Measurements from ENCODE around the gene ATRNL1.

The ATRNL1 gene

GRCh38 chr10:115975506-115975905 is 882.3 kb downstream of the ATRNL1 start:
- in situ Hi-C loops (cut with MboI; ENCODE audit: low sequenced_read_pairs, unreplicated experiment) = no loop called here
- no peak for DNase-seq (ENCODE audit: low spot score)
- no peak for TF ChIP-seq CTCF (IDR thresholded peaks at IDR 0.05; ENCODE audit: borderline replicate concordance, control extremely low read depth, extremely low read depth, insufficient read depth, missing control alignments)

- no peak for TF ChIP-seq CTCF (IDR thresholded peaks at IDR 0.05; ENCODE audit: borderline replicate concordance, control extremely low read depth, extremely low read depth, insufficient read depth, missing control alignments)
- DNase-seq (ENCODE audit: low spot score) = no peak
- in situ Hi-C loops (cut with MboI; ENCODE audit: low sequenced_read_pairs, unreplicated experiment) = no loop called here
These were observed 883.2 kb downstream of the ATRNL1 start for GRCh38 chr10:115976342-115976741.

- in situ Hi-C loops (cut with MboI; ENCODE audit: low sequenced_read_pairs, unreplicated experiment) = no loop called here
- no peak for DNase-seq (ENCODE audit: low spot score)
- no peak for TF ChIP-seq CTCF (IDR thresholded peaks at IDR 0.05; ENCODE audit: borderline replicate concordance, control extremely low read depth, extremely low read depth, insufficient read depth, missing control alignments)
These were observed 884.7 kb downstream of the ATRNL1 start for GRCh38 chr10:115977855-115978254.

- TF ChIP-seq CTCF (IDR thresholded peaks at IDR 0.05; ENCODE audit: borderline replicate concordance, control extremely low read depth, extremely low read depth, insufficient read depth, missing control alignments) = no peak
- in situ Hi-C loops (cut with MboI; ENCODE audit: low sequenced_read_pairs, unreplicated experiment) = no loop called here
- DNase-seq (ENCODE audit: low spot score) = no peak
These were observed 886.4 kb downstream of the ATRNL1 start for GRCh38 chr10:115979576-115979975.

- in situ Hi-C loops (cut with MboI; ENCODE audit: low sequenced_read_pairs, unreplicated experiment) = no loop called here
- DNase-seq (ENCODE audit: low spot score) = no peak
- TF ChIP-seq CTCF (IDR thresholded peaks at IDR 0.05; ENCODE audit: borderline replicate concordance, control extremely low read depth, extremely low read depth, insufficient read depth, missing control alignments) = no peak
These were observed 887.3 kb downstream of the ATRNL1 start for GRCh38 chr10:115980470-115980869.

- in situ Hi-C loops (cut with MboI; ENCODE audit: low sequenced_read_pairs, unreplicated experiment) = no loop called here
- no peak for DNase-seq (ENCODE audit: low spot score)
- TF ChIP-seq CTCF (IDR thresholded peaks at IDR 0.05; ENCODE audit: borderline replicate concordance, control extremely low read depth, extremely low read depth, insufficient read depth, missing control alignments) = no peak
These were observed 887.9 kb downstream of the ATRNL1 start for GRCh38 chr10:115981081-115981480.

GRCh38 chr10:115982076-115982475 is 888.9 kb downstream of the ATRNL1 start:
- no peak for DNase-seq (ENCODE audit: low spot score)
- TF ChIP-seq CTCF (IDR thresholded peaks at IDR 0.05; ENCODE audit: borderline replicate concordance, control extremely low read depth, extremely low read depth, insufficient read depth, missing control alignments) = no peak
- in situ Hi-C loops (cut with MboI; ENCODE audit: low sequenced_read_pairs, unreplicated experiment) = no loop called here
